DND-41 (cell line): ENCODE results near the gene RIT2.

ENCODE experiments used
- EZH2 ChIP-seq: IDR thresholded peaks from 3 replicates; pipeline ENCODE4 v1.6.1; 2012; ENCODE audit warnings: borderline replicate concordance, low read depth, mild to moderate bottlenecking, moderate library complexity, low read length, inconsistent platforms; ENCODE audit not compliant: severe bottlenecking
- TF ChIP-seq, protein P1 (sequence below): IDR thresholded peaks from 2 replicates; pipeline ENCODE4 v1.5.1; 2012; ENCODE audit warnings: borderline replicate concordance, low read length, moderate library complexity, mild to moderate bottlenecking; ENCODE audit not compliant: poor library complexity, severe bottlenecking; ENCODE audit errors: extremely low read depth

DNA sequence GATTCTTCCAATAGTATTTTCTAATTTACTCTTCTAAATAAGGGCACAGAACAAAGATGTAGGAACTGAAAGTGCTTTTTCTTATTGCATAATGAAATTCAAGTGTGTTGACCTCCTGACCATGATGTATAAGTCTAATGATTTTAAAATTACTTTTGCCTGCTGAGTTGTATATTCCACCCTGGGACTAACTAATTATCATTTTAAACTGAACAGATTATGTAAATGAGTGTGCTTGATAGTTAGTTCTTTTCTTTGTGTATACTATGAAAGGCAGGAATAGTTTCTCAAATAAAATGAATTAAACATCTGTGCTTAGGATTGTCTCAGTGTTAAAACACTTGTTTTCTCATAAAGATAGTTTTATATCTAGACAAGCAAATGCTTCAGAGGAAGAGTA, 284.5 kb downstream of the RIT2 start:
- TF ChIP-seq, protein P1, sequence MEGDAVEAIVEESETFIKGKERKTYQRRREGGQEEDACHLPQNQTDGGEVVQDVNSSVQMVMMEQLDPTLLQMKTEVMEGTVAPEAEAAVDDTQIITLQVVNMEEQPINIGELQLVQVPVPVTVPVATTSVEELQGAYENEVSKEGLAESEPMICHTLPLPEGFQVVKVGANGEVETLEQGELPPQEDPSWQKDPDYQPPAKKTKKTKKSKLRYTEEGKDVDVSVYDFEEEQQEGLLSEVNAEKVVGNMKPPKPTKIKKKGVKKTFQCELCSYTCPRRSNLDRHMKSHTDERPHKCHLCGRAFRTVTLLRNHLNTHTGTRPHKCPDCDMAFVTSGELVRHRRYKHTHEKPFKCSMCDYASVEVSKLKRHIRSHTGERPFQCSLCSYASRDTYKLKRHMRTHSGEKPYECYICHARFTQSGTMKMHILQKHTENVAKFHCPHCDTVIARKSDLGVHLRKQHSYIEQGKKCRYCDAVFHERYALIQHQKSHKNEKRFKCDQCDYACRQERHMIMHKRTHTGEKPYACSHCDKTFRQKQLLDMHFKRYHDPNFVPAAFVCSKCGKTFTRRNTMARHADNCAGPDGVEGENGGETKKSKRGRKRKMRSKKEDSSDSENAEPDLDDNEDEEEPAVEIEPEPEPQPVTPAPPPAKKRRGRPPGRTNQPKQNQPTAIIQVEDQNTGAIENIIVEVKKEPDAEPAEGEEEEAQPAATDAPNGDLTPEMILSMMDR, result no peak
- no peak for TF ChIP-seq EZH2
